Measurements from ENCODE around the gene LCLAT1.

The LCLAT1 gene

DNA sequence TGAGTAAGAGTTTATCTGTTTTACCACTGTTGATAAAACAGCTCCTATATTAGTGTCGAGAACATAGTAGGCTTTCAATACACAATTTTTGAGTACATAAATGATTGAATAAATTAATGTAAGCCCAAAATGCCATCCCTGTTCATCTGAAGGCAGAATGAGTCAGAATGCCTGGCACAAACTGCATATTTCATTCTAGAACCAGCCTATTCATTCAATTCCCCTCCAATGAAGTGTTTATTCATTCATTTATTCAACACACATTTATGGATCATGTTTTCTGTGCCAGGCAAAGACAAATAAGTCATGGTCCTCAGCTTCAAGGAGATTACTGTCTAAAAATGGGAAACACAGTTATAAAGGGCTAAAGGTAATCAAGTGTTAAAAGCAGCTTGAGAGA is 22.8 kb upstream of the LCLAT1 start:
- DNase-seq = no peak

DNA sequence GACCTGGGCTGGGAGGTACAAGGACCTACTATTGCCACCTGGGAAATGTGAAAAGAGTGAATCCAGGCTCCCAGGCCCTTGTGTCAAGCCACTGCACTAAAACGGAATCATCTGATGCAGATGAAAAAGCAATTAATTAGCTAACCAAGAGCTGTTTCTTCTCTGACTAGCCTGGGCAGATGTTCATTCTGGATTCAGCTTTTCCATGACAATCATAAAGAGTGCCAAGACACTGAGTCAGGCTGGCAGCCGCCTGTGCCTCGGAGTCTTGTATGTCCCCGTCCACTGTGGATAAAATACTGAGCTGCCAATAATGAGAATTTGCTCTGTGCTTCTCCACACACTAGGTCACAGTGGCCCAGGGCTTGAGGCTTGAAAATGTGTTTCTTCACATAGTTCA is 21.7 kb upstream of the LCLAT1 start:
- no peak for DNase-seq

DNA sequence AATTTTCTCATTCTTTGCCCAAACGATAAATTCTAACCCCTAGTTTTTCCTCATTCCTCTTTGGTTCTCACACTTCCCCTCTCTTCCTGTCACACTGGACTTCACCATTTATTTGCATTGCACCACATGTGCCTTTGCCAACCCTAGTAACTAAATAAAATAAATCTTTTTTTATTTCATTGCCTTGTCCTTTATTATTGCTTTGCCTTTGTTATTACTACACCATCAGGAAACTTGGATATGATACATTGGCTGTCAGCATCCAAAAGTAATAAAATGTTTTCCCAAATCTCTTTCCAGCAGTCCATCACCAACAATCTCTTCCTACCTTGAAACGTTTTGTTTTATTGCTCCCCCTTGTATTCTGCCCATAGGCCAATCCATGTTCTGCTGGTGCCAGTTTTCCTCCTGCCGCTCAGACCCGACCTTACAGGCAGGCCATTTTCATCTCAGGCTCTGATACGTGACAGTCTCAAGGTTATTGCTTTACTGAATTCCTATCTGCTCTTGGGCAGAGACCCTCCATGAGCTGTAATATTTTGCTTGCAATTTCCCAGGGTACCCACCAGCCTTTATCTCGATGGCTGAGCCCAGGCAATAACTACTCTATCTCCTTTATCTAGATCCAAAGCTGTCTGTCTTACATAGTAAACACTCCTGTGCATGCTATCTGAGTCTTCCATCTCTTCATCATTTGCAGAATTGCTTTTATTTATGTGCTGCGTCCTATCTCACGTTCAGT is 19.3 kb upstream of the LCLAT1 start:
- no peak for DNase-seq

DNA sequence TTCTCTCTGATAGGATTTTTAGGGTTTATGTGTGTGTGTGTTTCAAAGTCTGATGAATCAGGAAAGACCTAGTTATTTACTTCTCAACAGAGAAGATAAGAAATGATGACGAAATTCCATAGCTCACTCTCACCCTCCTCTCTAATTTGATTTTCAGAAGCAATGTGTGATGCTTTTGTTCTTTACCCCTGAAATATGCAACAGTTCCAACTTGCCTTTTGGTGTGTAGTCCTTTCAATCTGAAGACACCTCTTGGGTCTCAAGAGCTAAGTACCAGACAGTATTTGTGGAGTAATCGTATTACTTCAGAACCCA is 18.7 kb upstream of the LCLAT1 start:
- DNase-seq = no peak

DNA sequence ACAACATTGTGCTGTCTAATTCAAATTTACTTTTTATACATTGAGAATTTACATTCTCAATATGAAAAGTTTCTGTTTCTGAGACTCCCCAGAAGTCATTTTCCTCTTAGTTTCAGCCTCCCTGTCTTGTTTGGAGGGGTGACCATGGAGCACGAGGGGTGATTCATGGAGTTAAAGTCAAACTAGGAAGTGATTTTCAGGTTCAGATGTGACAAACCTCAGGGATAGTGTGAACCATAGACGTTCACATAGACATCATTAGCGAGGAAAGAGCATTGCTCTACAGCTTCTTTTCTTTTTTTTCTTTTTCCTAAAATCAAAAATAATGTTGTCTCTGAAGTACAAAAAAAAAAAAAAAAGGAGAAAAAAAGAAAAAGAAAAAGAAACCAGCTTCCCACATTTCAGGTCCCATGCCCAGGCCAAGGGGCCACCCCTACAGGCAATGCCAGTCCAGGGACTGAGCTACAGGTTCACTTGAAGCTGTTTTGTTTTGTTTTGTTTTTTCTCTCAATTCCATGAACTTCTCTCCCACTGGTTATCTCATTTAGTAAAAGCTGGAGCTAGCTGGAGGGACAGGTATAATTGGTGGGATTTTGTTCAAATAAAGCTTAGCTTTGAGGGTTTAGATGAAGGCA is 18.1 kb upstream of the LCLAT1 start:
- DNase-seq = no peak

DNA sequence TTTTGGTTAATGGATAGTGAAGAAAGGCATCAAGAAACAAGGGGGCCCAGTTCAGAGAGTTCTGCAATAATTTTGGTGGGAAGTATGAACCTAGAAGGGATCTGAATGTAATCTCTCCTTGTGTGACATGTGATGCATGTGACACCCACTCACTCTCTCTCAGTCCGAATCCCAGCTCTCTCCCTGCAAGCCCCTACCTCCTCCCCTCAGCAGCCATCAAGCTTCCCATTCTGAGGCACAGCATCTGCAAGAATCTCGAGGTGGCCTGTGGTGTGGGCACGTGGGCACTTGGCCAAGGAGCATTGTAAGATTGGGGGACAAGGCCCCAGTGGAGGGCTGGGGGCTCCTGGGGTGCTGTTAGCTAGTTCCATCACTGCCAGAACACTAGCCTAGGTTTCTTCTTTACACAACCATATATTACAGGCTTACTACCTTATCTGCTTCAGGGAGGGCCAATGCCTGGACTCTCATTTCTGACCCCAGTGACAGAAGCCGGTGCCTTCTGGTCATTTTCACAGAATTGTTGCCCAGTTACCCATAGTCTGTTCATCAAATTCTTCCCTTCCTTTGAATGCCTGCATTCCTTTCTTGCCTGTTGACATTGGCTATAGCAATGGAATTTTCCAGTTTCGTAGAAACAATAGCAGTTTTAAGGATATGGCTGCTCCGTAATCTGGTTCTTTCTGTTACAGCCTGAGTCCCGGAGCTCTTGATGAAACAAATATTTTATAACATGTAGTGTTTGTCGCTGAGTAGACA is 13.3 kb upstream of the LCLAT1 start:
- no peak for DNase-seq

DNA sequence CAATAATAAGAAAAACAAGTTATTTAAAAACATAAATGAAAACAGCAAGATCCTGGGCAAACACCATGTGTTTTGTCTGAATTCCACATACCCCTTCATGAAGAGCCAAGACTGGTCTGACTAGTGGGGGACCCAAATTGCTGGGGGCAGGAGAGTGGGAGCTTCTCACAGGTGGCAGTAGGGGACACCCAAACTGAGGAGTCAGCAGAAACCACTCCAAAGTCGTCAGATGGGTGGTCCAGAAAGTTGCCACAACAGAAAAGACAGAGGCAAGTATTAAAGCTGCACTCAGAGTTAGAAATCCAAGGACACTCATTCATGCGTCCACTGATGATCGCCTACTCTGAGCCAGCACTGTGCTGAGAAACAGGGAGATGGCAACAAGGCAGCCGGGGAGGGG is 12.3 kb upstream of the LCLAT1 start:
- no peak for DNase-seq

DNA sequence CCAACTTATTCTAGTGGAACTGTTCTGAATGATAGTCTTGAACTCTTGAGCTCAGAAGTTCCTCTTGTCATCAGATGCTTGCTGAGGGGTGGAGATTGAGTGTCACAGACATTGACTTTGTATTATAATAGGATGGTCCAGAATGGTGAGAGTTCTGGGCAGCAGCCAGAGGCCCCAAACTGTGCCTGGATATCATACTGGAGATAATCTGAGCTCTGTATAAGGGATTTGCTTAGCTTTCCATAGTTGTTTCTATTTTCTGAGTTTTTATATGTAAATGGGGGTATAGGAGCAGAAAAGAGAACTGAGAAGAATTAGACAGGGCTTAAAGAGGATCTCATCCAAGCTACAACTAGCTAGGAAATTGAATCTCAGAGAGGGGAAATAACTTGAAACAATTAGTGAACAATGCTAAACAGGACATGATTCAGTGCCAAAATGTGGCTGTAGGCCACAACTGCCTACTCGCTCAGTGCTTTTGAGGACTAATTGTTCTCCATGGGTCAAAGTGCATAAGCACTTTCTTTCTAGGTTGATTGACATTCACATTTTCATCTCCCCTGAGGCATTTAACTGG is 10.1 kb upstream of the LCLAT1 start:
- DNase-seq = no peak

DNA sequence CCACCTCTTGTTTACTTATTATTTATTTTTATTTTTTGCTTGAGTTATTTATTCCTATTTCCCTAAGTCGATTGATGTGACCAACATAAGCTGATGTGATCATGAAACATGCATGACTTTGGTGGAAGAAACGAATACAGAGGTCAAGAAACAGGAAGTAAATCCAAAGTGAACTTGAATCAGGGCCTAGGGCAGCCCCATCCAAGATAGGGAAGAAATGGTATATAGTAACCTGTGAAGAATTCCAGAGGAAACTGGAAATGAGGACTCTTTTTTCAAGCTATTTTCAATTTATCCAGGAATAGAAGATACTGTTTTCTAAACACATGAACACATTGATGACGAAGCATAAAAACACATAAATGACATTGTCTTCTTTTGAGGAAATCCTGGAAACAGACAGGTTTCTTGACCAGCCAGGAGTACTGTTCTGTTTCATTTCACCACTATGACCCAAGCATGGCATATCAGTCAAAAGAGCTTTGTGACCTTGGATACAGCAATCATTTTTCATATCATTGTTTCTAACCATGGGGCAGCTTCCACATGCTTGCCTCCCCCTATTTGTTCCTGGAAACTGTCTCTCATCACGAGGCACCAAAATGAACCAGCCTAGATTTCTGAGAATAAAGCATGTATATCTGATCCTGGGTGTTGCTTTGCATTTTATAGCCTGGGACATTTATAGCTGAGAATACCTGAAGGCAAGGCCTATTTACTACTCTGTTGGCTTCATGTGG is 9.1 kb upstream of the LCLAT1 start:
- no peak for DNase-seq

DNA sequence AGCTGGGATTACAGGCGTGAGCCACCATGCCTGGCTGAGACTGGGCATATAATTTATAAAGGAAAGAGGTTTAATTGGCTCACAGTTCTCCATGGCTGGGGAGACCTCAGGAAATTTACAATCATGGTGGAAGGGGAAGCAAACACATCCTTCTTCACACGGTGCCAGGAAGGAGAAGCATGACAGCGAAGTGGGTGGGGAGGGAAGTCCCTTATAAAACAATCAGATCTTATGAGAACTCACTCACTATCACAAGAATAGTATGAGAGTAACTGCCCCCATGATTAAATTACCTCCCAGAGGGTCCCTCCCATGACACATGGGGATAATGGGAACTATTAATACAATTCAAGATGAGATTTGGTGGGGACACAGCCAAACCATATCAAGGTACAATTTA is 7.8 kb upstream of the LCLAT1 start:
- no peak for DNase-seq

DNA sequence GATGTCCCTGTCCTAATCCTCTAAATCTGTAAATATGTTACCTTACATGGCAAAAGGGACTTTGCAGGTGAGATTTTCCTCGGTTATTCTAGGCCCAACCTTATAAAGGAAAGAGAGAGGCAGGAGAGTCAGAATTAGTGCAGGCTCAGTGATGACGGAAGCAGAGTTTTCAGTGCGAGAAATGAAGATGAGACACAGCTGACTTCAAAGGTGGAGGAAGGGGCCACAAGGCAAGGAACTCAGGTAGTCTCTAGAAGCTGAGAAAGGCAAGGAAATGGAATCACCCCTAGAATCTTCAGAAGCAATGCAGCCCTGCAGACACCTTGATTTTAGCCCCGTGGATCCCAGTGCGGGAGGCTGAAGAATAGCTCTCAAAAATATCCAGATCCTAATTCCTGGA is 7.2 kb upstream of the LCLAT1 start:
- DNase-seq = no peak

DNA sequence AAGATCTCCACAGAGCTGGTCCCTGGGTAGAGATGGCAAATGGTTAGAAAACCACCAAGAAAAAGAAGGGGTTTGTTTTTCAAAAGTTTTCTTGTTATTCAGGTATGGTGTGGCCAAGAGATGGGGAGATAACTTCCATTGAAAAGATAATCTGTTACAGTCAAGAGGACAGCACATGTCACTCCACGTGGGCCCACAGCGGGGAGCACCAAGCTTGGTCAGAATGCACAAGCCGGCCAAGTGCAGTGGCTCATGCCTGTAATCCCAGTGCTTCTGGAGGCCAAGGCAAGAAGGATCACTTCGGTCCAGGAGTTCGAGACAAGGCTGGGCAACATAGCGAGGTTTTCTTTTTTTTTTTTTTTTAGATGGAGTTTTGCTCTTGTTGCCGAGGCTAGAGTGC is 6.0 kb upstream of the LCLAT1 start:
- DNase-seq = no peak

DNA sequence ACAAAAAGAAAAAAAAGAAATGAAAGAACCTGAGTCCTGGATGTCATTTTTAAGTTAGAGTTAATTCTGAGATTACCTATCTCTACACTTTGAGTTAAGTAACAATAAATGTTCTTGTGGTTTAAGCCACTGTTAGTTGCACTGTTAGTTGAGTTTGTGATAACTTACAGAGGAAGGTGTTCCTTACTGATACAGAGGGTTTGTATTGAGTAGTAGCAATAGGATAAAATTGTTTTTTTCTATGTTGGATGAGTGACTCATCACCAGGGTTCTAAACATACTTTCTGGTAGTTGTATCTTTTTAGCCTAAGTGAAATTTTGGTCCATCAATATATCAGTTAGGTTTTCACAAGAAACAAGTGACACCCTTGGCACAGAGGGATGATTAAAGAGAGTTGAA is 4.0 kb upstream of the LCLAT1 start:
- DNase-seq = no peak

DNA sequence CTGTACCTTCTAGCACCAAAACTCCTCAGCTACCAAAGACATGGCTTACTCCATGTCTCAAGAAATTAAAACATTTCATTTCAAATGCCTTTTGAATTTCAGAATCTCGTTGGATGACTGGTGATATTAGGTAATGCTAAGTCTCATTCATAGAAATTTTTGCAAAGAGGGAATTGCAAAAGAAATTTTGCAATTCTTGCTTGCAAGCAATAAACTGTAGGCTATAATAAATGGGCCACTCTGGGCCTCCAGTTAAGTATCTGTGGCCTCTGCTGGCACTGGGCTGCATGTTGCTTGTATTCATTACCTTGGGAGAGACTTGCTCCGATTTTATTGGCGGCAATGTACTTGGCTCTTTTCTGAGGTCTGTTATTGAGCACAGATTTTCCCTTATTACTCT is 2.8 kb upstream of the LCLAT1 start:
- no peak for DNase-seq

DNA sequence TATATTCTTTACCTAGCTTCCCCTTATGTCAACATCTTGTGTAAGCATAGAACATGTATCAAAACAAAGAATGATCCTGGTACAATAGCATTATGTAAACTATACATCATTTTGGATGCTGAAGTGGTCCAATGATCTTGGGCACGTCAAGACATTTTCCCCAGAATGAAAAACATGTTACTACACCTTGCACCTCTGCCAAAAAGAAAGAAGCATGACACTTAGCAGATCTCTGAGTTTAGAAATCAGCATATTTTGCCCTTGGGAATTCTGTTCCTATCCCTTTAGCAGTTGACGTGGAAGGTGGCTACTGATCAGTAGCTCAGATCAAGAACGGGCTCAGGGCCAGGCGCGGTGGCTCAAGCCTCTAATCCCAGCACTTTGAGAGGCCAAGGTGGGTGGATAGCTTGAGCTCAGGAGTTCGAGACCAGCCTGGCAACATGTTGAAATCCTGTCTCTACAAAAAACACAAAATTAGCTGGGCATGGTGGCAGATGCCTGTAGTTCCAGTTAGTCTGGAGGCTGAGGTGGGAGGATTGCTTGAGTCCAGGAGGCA is 1.7 kb upstream of the LCLAT1 start:
- no peak for DNase-seq

DNA sequence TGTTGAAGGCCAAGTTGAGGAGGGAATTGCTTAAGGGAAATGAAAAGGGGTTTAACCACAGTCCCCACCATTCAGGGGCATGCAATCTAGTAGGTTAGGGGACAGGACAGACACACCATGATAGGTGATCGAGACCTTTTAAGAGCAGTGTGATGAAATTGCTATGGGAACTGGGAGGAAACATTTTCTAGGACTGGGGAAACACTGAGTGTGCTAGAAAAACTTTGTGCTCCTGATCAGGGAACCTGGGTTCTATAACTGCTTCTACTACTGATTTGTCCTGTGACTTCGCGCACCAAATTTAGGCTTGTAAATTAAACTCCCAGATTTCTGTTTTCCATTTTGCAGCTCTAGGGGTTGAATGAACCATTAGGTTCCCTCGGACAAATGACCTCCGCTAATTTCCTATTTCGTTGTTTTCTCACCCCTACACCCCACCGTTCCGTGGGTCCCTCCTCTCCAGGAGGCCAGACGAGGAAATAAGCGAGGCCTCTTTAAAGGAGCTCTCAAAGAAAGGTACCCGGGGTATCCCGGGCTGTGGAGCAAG is 371 bp upstream of the LCLAT1 start:
- DNase-seq = no peak

DNA sequence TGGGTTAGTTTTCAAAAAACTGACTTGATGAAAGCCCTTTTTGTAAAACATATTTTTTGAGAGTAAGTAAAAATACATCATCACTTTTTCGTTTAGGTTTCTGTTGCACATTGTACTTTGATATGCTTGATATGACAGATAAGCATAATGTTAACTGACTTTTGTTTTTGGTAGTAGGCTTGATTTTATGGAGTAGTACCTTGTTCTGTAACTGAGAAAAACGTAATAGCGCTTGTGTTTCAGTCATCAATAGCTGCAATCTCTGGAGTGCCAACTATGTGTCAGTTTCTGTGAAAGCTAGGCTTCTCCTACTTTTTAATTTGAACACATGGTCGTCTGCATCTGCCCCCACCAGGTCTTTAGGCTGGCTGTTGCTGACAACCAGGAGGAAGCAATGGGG is 1.3 kb downstream of the LCLAT1 start:
- no peak for DNase-seq

DNA sequence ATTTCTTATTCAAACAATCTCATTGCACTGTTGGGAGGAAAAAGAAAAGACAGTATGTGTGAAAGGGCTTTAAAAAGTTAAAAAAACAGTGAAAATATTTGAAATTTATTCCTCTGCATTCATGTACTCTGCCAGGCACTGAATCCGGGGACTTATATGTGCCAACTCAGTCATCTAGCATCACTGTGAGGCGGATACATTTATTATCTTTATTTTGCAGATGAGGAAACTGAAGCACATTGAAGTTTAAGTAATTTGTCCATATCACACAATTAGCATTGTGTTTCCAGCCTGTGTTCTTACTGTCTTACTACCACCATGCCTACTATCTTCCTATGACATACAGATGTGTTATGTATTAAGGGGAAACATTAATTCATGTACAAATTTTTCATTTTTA is 1.8 kb downstream of the LCLAT1 start:
- no peak for DNase-seq

DNA sequence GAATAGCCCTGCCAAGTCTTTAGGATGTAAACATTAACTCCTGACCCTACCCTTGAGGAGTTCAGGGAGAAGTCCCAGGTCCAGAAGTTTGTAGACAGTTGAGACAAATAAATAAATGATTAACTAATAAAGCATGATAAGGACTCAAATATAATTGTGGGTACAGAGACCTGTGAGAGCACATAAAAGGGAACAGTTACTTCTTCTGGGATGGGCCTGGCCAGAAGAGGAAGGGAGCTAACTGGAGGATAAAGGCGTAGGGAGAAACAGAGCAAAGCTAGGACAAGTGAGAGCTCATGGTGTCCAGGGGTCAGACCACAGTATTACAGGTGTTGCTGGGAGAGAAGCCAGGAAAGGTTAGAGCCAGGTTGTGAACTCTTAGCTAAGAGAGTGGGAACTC is 3.0 kb downstream of the LCLAT1 start:
- no peak for DNase-seq

DNA sequence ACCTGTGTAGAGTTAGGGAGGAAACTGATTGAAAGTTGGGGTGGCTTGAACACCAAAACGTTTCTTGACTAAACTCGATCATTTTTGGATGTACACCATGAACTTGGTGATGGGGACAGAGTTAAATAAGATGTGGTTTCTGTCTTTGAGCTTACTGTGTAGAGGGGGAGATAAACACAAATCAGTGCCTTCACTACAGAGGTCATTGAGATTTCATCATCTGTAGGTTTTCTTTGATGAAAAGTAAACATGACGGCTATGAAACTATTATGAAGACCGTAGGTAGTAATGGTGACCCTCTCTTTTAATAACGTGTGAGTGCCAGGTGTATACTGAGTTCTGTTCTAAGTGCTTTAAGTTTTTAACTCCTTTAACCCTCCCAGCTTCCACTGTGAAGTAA is 6.5 kb downstream of the LCLAT1 start:
- DNase-seq = no peak

DNA sequence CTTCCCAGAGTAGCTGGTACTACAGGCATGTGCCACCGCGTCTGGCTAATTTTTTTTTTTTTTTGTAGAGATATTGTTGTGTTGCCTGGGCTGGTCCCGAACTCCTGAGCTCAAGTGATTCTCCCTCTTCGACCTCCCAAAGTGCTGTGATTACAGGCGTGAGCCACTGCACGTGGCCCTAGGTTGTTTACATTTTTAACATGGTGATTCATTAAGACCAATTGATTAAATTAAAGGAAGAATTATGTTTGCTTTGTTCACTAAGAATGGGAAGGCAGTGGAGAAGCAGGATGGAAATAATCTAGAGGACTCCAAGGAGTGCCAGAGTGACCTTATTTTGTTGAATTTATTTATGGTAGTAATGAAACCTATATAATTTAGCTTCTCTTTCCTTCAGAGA is 7.5 kb downstream of the LCLAT1 start:
- no peak for DNase-seq

DNA sequence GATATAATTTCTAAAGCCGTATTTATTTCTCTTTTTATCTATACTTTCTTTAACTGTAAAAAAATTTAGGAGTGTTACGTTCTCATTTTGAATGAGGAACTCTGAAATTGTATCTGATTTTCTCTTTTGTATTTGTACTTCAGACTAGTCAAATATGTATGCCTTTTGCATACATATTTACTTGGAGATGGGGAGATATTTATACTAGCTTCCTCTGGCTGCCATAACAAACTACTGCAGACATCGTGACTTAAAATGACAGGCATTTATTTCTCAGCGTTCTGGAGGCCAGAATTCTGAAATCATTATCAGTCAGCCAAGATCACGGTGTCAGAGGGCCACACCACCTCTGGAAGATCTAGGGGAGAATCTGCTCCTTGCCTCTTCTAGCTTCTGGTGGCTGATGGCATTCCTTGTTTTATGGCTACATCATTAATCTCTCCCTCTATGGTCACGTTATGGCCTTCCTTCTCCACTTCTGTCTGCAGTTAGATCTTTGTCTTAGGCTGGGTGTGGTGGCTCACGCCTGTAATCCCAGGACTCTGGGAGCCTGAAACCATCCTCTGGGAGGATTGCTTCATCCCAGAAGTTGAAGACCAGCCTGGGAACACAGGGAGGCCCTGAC is 8.2 kb downstream of the LCLAT1 start:
- DNase-seq = no peak
